H7 (cell line): ENCODE results near the gene STIP1. TPM values are rescaled to one million over a fixed set of nuclear protein-coding genes. Genes with fewer than 3 reads are reported as not detected.
"Not testable (repeated sequence)": the region's sequence is repeated elsewhere in the genome, so short reads cannot be mapped to it uniquely, and the experiment has no call there.

ENCODE experiments used
- DNase-seq: peaks from one replicate; pipeline ENCODE4 v3.0.0; 2012
- H3K27me3 ChIP-seq: 2 replicates; pipeline ENCODE4 v1.6.0; 2011; ENCODE audit warnings: mild to moderate bottlenecking, low read length; ENCODE audit not compliant: control insufficient read depth, insufficient read depth
- H3K36me3 ChIP-seq: replicated peaks from 2 replicates; pipeline ENCODE4 v1.5.1; 2011; ENCODE audit warnings: low read length; ENCODE audit not compliant: control insufficient read depth, insufficient read depth
- H3K4me3 ChIP-seq: 2 replicates; pipeline ENCODE4 v1.5.1; 2011; ENCODE audit warnings: low read depth, mild to moderate bottlenecking, control low read depth, low read length, moderate library complexity; ENCODE audit not compliant: insufficient read depth
- total RNA-seq: library from RNA; depleted of rRNA; stranded (reverse); fragments of >200 nt; shearing (Covaris generic); gene quantifications from 2 replicates; pipeline ENCODE4 v1.2.3, GENCODE V29; 2014

Gene STIP1
- total RNA-seq, 1 experiment from 2014 or later, result 263 TPM

GRCh38 chr11:64240435-64241240, 54.7 kb downstream of the STIP1 start, which contains the start of gene FKBP2:
TSS of gene FKBP2 (plus strand) at chr11:64241095. CDS start at chr11:64242388, 1,293 bp downstream.
- DNase-seq, result peak; percentile 100
- Histone ChIP-seq H3K27me3 (no peaks in the 10 kb centered on the region), H3K36me3 (peaks cover 18% of the 10 kb centered on the region), H3K4me3 (peak within 1 kb of the TSS; percentile 94)

DNA sequence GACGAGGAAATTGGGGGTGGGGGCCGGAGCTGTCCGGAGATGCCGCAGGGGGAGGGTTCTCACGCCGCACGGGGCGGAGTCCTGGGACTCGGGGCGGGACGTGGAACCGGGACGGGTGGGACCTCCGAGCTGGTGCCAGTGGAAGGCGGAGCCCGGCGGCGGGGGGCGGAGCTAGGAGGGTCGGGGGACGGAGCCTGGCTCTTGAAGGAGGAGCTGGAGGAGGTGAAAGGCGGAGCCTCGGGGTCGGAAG, 55.2 kb downstream of the STIP1 start:
- DNase-seq, result peak; percentile 100
- Histone ChIP-seq H3K36me3 (peaks cover 18% of the 10 kb centered on the region), H3K4me3 (peak overlapping the region; percentile 94), H3K27me3 (no peaks in the 10 kb centered on the region)

DNA sequence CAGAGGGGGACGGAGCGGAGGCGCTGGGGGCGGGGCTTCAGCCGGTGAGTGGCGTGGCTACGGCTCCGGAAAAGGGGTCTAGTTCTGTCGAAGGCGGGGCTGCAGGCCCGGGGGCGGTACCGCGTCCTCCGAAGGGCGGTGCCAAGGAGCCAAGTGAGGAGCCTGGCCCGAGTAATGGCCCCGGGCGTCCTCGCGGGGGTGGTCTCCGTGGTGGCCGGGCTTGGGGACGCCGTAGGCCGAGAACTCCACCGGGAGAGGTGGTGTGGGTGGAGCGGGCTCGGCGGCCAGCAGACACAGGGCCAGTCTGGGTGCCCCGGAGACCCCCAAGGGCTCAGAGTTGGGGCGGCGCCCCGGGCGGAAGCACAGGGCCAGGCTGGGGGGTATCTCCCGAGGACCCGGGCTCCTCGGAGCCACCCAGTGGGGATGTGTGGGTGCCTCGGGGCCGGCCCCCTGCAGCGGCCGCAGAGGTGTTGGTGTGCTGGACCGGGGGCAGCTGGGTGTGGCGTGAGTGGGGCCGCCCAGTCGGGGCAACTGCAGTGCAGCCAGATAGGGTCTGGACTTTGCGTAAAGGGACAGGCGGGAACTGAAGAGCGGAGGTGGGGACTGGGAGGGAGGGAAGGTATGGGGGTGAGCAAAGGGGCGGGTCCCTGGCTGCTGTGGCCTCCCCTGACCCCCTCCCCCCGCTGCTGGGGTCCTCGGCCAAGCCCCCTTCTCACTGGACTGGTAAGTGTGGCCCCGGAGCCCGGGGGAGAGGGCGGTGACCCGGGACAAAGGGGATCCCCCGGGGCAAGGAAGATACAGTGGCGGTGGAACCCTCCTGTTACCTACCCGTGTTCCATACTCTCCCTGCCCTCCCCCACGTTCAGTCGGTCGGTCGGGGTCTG, 55.8 kb downstream of the STIP1 start:
- DNase-seq, result peak; percentile 92
- peak overlapping the region; percentile 94 for H3K4me3 ChIP-seq

DNA sequence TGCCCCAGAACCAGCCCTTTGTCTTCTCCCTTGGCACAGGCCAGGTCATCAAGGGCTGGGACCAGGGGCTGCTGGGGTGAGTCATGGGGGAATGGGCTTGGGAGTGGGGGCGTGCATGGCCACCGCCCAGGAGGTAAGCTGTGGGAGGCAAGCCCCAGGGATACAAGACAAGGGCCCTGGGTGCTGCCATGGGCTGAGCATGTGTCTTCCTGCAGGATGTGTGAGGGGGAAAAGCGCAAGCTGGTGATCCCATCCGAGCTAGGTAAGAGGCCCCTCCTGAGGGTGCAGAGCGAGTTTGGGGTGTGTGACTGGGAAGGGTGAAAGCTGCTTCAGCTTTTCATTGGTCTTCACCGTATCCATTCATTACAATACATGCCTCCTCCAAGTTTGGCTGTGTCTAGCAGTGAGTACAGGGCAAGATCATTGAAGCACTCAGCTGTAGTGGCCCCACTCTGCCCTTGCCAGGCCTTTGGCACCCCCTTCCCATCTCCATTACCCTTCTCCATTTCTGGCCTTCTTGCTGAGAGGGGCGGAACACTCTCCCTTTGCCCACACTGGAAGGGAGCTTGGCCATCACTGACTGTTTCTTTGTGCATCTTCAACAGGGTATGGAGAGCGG, 57.4 kb downstream of the STIP1 start:
- Histone ChIP-seq H3K27me3 (no peaks in the 10 kb centered on the region), H3K4me3 (no peak overlapping the region), H3K36me3 (peaks cover 14% of the 10 kb centered on the region)
- no peak for DNase-seq

More for the DNA sequence above, 55.8 kb downstream of the STIP1 start:
- Histone ChIP-seq H3K27me3 (no peaks in the 10 kb centered on the region), H3K36me3 (peaks cover 18% of the 10 kb centered on the region)

GRCh38 chr11:64244107-64244506, 58.1 kb downstream of the STIP1 start:
- peaks cover 10% of the 10 kb centered on the region for H3K36me3 ChIP-seq
- no peak for DNase-seq
- H3K27me3 ChIP-seq, result no peaks in the 10 kb centered on the region
- H3K4me3 ChIP-seq, result no peak overlapping the region

DNA sequence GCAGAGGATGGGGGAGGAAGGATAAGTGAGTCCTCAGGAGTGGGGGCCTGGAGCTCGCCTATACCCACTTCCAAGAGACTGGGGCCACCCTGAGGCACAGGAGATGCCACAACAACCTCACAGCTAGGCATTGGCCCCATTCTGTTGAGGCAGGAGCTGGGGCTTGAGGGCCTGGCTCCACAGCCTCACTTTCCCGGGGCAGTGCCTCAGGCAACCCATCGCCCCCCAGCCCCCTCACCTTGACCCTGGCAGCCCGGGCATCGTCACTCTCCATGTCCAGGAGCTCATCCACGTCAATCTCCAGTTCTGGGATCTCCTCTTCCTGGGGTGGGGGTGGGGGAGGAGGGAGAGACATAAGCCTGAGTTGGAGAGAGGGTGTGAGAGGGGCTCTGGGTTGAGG, 59.0 kb downstream of the STIP1 start:
- DNase-seq, result no peak
- Histone ChIP-seq H3K4me3 (peak overlapping the region; percentile 95; the same call in 1 of the 2 replicates), H3K27me3 (no peaks in the 10 kb centered on the region), H3K36me3 (peaks cover 10% of the 10 kb centered on the region)

DNA sequence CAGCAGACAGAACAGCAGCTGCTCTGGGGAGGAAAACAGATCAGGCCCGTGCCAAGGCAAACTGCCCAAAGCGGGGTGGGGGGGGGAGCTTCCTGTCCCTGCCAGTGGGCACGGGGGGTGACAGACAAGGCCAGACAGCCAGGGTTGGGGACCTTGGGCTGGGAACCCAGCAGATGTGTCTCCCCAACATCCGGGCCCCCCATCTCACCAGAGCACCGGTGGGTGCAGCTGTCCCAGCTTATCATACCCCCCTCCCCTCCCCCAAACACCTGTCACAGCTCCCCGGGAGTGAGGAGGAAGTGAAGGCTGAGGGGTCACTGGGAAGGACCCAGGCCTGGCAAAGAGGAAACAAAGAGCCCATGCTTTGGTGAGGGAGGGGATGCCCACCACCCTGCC, 59.4 kb downstream of the STIP1 start:
- DNase-seq, result no peak
- Histone ChIP-seq H3K36me3 (peaks cover 10% of the 10 kb centered on the region), H3K4me3 (peak overlapping the region; percentile 95)

GRCh38 chr11:64245797-64246620, 60.0 kb downstream of the STIP1 start:
- H3K4me3 ChIP-seq, result peak overlapping the region; percentile 95
- peak; percentile 77 for DNase-seq
- H3K27me3 ChIP-seq, result no peaks in the 10 kb centered on the region
- H3K36me3 ChIP-seq, result peaks cover 10% of the 10 kb centered on the region

More for the DNA sequence above, 59.4 kb downstream of the STIP1 start:
- no peaks in the 10 kb centered on the region for H3K27me3 ChIP-seq

DNA sequence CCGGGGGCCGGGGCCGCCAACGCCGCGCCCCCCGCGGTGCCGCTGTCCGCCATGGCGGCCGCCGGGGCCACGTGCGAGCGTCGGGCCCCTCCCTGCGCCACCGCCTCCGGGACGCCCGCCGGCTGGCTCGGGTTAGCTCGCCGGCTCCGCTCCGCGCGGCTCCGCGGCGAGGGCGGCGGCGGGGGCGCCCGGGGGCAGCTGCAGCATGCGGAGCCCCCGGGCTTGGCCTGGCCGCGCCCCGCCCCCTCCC, 60.6 kb downstream of the STIP1 start:
- not testable (repeated sequence) for H3K27me3 ChIP-seq, DNase-seq
- Histone ChIP-seq H3K4me3 (peak overlapping the region; percentile 95), H3K36me3 (peaks cover 10% of the 10 kb centered on the region)

- DNase-seq, result peak; percentile 100
- Histone ChIP-seq H3K4me3 (peak within 1 kb of the TSS; percentile 95), H3K36me3 (peaks cover 10% of the 10 kb centered on the region), H3K27me3 (no peaks in the 10 kb centered on the region)
Measured at GRCh38 chr11:64246871-64247728, 61.1 kb downstream of the STIP1 start, which contains the start of gene PPP1R14B. TSS of gene PPP1R14B (minus strand) at chr11:64246943. CDS start at chr11:64246673, 270 bp downstream.

DNA sequence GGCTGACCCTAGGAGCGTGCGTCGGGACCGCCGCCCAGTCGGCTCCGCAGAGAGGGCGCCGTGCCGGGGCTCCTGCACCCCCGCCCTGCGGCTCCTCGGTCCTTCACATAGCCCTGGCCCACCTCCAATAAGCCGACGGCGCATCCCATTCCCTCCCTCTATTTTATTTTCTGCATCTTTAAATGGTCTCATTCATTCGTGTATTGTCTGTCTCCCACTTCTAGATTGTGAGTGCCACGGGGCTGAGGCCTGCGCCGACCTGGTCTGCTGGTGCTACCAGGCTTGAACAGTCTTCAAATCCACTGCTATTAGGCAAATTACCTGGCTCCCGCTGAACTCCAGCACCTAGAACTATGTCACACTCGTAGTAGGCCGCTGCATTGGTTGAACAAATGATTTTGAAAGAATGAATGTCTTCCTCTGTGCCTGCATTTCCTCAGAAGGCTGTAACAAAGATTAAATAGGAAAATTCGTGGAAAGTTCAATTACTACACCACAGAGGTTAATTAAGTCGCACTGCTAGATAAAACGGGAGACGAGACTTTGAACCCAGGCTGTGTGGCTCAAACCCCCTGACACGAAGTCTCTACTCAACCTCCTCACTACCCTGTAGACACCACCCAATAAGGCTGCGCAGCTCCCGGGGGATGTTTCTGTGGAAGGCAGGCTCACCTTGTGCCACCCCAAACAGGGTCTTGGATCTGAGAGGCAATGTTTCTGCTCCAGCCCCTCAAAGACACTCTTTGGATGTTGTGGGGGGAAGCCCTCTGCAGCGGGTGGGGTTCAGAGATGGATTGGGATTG, 62.0 kb downstream of the STIP1 start:
- Histone ChIP-seq H3K4me3 (peak overlapping the region; percentile 55), H3K27me3 (no peaks in the 10 kb centered on the region), H3K36me3 (peaks cover 10% of the 10 kb centered on the region)
- no peak for DNase-seq

GRCh38 chr11:64248578-64248977, 62.6 kb downstream of the STIP1 start:
- Histone ChIP-seq H3K36me3 (peaks cover 6% of the 10 kb centered on the region), H3K4me3 (no peak overlapping the region), H3K27me3 (no peaks in the 10 kb centered on the region)
- peak; percentile 81 for DNase-seq

DNA sequence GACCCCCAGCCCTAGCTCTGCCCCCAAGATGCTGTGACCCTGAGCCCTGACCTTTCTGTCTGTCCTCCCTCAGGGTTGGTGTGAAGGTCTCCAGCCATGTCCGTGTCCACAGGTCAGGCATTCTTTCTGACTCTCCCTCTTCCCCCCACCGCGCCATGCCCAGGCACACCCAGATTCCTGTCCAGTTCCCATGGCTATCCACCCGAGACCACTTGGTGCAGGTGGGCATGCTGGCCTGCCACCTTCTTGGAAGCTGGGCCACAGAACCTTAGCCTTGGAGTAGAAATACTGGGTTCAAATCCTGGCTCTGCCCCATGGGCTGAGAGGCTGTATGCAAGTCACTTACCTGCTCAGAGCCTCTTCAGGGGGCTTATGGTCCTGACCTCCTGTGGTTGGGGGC, 63.1 kb downstream of the STIP1 start:
- Histone ChIP-seq H3K27me3 (no peaks in the 10 kb centered on the region), H3K36me3 (peaks cover 2% of the 10 kb centered on the region), H3K4me3 (no peak overlapping the region)
- no peak for DNase-seq
